HG02840 (cell line): ENCODE measurements around the gene OR2C3.

Experiments used
- ATAC-seq: cut with Tn5 transposase; IDR thresholded peaks from one replicate; pipeline ENCODE4 v1.9.1; 2021; ENCODE audit warnings: mild to moderate bottlenecking, moderate library complexity, moderate number of reproducible peaks; ENCODE audit not compliant: unreplicated experiment, low FRiP score

Gene OR2C3

DNA sequence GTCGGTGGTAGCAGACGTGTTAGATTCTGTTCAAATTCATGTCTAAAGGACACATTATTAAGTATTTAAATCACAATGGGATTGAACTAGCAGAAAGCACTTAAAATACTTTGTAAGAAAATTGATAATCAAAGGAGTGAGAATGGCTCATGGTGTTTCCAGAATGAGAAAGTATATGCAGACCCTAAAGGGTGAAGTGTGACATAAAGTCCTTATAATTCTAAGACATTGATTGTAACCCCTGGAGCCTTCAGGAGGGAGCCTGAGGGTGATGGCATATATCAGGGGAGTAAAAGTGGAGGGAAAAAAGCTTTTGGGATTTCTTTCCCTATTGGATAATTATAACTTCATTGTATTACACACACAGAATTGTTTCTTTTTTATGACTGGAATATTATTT is at the start of gene OR2C3:
OR2C3 (minus strand) TSS at position 101 of the 400 bp plus-strand sequence. CDS start 3,929 bp downstream, outside the sequence.
- ATAC-seq, result no peak

GRCh38 chr1:247578946-247579460 is 42.8 kb upstream of the OR2C3 start:
- no peak for ATAC-seq

GRCh38 chr1:247576514-247576913 is 40.3 kb upstream of the OR2C3 start:
- no peak for ATAC-seq

DNA sequence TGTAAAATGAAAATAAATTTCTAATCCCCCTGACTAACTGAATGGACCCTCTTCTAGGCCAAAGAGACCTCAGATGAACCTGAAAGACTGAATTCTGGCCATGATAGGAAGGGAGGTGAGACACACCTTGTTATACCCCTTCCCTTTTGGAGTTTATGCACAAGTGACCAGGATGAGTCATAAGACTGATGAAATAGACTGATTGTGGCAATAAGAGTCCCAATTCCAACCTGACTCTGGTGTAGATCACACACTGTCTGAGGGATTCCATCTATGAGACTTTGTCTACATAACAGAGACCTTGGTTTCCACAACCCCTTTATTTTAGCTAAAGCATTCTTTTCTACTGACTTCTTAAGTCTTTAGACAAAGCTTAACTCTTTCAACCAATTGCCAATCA is 38.4 kb upstream of the OR2C3 start:
- ATAC-seq, result no peak

- no peak for ATAC-seq
Measured at GRCh38 chr1:247574236-247574635, 38.0 kb upstream of the OR2C3 start.

- no peak for ATAC-seq
Measured at GRCh38 chr1:247562198-247562597, 26.0 kb upstream of the OR2C3 start.

GRCh38 chr1:247561711-247562110 is 25.5 kb upstream of the OR2C3 start:
- no peak for ATAC-seq

- no peak for ATAC-seq
Measured at GRCh38 chr1:247557926-247558674, 21.9 kb upstream of the OR2C3 start.

- ATAC-seq, result no peak
Measured at GRCh38 chr1:247552231-247552630, 16.0 kb upstream of the OR2C3 start.

DNA sequence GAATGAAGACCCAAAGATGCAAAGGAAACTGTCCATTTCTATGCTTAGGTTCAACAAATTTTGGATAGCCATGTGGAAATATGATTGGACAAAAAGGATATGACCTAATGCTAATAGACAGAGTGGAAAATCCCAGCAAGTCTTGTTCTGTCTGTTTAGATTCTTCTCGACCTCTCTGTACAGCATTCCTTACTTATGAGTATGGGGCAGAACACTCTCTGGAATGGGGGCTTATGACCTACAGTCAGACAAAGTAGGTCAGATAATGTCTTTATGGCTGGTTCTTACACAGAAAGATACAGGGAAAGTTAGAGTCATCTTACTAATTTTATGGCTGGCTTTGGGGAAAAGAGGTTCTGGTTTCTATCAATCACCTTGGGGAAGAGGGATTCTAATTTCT is 15.5 kb upstream of the OR2C3 start:
- ATAC-seq, result no peak

- no peak for ATAC-seq
Measured at GRCh38 chr1:247548769-247549182, 12.5 kb upstream of the OR2C3 start, which contains the start of gene GCSAML. Gene GCSAML, plus strand, starts transcription at chr1:247549134. Its CDS starts 58 bp downstream, at chr1:247549192.

- no peak for ATAC-seq
Measured at GRCh38 chr1:247548092-247548491, 11.9 kb upstream of the OR2C3 start.

DNA sequence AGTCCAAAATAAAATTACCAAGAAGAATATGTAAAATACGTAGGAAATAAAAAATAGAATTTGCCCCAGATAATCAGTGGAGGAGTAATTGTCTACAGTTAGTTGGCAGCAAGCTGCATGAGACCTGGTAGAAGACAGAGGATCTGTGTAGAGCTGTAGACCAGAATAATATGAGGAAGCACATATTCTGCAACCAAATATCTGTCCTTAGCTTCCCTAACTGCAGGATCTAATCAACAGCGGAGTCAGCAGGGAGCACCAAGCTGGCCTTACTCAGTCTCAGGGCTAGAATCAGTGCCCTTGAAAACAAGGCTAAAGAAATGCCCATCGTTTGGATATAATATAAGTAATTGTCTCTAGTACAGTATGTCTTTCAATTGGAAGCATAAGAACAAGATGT is 6.6 kb upstream of the OR2C3 start:
- ATAC-seq, result no peak

GRCh38 chr1:247540581-247540980 is 4.3 kb upstream of the OR2C3 start:
- no peak for ATAC-seq

DNA sequence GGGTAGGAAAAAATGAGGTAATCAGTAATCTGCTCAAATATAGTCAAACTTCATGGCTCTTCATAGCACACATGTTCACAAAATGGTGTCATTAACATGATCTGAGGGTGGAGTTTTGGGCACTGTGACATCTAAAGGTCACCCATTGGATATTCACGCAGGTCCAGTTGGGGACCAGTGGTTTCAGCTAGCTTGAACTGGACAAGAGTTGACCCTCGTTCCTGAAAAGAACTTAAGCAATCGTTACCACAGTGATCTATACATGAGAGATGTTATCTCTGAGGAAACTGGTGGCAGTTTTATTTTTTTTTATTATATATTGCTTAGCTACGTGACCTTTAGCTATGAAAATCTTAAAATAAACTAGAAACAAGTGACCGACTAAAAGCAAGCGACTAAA is 3.0 kb upstream of the OR2C3 start:
- no peak for ATAC-seq

GRCh38 chr1:247538561-247538960 is 2.3 kb upstream of the OR2C3 start:
- no peak for ATAC-seq

DNA sequence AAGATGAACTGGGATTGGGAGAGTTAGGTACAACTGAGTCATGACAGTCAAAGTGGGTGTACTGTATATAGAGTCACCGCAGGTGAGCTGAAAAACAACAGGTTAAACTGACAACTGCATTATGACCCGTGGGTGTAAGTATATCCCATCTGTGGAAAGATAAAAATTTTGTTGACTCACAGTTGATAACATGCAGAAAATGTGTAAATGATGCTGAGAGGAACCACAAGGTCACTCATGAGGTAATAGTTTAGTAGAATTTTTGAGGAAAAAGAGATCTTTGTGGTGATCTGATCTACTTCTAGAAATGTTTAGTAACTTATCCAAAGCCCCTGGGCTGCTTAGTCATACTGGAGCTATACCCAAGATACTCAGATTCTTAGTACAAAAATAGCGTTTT is 838 bp downstream of the OR2C3 start:
- no peak for ATAC-seq

DNA sequence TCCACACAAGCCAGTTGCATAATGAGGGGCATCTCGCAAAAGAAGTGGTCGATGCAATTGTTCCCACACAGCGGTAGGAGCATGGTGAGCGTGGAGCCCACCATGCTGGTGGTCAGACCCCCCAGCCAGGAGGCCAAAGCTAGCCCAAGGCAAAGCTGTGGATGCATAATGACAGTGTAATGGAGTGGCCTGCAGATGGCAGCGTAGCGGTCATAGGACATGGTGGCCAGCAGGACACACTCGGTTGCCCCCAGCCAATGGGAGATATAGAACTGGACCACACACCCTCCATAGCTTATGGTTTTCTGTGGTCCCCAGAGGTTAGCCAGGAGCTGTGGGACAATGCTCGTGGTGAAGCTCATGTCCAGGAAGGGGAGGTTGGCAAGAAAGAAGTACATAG is 4.3 kb downstream of the OR2C3 start:
- ATAC-seq, result no peak

DNA sequence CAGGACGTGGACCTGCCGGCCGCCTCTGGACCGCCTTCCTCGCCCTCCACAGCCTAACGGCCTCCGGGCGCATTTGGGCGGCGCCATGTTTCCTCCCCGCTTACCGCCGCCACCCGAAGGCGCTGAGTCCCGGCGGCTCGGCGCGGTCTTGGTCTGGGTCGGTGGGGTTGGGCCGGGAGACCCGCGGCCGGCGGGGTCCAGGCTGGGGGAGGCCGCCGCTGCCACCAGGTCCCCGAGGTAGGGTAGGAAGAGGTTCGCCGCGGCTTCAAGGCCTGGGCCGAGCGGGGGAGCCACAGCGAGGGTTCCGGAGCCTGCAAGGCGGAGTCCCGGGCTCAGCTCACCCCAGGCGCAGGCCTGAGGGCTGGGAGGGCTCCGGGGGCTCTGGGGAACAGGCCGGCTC is 5.5 kb downstream of the OR2C3 start:
- ATAC-seq, result no peak

DNA sequence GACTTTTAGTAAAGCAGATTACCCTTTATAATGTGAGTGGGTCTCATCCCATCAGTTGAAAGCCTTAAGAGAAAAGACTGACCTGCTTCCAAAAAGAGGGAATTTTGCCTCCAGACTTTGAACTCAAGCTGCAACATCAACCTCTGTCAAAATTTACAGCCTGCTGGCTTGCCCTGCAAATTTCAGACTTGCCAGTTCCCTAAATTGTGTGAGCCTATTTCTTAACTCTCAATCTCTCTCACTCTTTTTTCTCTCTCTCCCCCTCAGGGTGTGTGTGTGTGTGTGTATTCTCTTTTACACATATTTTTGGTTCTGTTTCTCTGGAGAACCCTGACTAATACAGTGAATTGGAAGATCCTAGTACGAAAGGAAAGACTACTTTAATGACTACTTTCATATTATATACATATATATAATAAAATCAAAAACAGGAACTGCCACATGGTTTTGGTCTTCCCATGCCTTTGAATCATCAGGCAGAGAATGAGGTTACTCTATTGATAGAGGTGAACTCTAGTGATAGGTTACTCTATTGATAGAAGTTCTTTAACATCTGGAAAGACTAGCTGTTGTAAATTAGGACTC is 6.4 kb downstream of the OR2C3 start:
- no peak for ATAC-seq

DNA sequence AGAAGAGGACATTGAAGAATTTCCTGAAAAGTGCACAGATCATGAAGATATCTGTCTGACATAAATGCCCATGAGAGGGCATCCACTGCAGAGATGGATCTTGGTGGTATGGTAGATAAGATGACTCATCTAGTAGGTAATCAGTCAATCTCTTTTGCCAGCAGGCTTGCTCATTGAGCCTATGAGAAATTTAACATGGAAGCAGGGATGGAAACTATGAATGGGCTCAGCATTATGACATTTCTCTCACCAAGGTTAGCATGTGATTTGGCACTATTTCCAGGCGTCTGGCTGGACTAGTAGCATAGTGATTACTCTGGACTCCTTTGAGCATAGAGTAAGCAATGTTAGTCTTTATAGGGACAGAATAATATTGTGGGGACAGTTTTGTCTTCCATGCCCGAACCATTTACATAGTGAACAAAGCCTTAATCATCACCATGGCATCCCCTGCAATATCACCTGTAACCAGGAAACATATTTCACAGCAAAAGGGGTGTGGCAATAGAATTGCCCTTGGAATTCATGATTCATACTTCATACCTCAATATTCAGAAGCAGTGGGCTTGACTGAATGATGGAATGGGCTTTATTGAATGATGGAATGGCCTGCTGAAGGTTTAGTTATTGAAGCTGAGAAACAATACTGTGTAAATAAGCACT is 7.3 kb downstream of the OR2C3 start:
- no peak for ATAC-seq
